GM19438 (cell line): ENCODE measurements around the gene DNAJB14.

Experiments
- ATAC-seq: cut with Tn5 transposase; IDR thresholded peaks from one replicate; pipeline ENCODE4 v1.9.1; 2021; ENCODE audit warnings: low read depth; ENCODE audit not compliant: unreplicated experiment

DNAJB14 gene

DNA sequence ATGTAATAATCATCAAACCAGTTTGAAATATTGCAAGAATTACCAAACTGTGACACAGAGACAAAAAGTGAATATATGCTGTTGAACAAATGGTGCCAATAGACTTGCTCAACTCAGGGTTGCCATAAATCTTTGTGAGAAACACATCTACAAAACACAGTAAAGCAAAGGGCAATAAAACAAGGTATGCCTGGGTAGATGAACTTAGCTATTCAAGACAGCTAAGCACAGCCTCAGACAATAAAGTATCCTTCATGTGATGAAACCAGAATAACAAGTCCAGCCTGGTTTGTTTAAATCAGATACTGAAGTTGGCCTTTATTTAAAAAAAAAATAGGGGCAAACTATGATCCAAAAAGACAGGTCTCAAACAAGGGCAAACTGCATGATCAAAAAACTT is 71.3 kb downstream of the DNAJB14 start:
- no peak for ATAC-seq

DNA sequence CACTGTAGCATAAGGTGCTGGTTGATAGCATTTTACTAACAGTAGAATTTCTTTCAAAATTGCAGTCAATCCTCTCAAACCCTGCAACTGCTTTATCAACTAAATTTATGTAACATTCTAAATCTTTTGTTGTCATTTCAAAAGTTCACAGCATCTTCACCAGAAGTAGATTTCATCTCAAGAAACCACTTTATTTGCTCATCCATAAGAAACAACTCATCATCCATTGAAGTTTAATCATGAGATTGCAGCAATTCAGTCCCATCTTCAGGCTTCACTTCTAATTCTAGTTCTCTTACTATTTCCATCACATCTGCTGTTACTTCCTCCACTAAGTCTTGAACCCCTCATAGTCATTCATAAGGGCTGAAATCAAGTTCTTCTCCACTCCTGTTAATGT is 73.8 kb downstream of the DNAJB14 start:
- ATAC-seq: no peak

DNA sequence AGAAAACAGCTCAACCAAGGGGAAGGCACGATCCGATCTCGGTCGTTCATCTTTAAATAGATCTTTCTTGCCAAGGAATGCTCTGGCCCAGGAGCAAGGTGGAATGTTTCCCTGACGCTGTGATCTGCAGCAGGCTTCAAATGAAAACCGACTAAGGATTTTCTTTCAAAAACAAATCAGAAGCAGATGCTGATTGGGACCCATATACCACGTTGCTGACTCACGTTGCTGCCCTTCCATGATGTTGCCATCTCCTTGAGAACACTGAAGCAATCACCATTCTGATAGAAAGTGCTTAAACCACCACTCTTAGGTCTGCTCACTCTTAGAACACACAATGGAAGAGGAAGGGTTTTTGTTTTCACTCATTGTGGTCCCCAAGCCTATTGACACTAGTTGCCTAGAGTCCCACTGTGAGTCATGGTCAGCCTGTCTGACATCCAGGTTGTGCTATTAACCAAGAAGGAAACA is 78.3 kb downstream of the DNAJB14 start:
- ATAC-seq: no peak

DNA sequence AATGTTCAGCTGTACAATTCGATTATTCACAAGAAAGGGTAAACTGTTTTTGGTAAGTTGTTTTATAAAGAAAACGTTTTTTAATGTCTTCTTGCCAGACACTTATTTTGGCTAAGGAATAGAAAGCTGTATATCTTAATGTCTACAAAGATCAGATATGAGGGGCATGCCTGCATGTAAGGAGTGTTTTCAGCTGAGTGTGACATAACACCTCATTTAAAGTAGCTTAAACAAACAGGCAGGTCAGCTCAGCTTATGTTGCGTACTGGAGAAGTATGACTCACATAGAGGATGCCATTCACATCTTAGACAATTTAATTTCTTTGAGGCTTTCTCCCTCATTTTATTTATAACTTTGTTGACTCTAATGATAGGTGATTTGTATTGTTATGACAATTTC is 82.6 kb downstream of the DNAJB14 start:
- ATAC-seq: no peak

DNA sequence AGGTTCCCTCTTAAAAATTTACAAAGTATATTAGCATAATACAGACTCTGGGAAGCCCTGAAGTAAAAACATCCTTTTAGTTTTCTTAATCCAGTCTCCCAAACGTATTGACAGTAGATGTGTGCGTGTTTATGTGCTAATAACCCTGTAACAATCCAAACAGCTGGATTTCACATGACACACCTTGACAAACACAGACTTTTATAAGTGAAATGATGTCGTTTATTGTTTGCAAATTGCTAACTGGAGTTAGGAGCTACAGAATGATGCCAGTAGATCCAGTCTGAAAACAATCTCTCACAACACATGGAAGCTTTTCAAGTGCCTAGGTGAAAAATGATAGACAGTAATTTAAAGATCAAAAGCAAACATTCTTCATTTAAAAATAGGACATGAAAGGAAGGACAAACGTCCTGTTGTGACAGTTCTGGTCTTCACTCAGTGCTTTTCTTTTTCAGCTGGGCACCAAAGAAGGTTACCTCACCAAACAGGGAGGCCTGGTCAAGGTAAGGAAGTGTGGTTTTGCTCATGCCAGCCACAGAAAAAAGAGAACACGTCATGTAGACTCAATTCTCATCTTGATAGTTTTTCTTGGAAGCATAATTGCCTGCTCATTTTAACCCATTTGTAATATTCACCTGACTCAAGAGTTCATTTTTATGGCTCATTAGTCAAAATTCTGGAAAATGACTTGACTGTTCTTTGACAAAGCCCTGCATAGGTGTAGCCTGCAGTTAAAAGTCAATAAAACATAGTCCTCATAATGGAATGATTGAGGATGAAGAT is 85.1 kb downstream of the DNAJB14 start:
- ATAC-seq: no peak

DNA sequence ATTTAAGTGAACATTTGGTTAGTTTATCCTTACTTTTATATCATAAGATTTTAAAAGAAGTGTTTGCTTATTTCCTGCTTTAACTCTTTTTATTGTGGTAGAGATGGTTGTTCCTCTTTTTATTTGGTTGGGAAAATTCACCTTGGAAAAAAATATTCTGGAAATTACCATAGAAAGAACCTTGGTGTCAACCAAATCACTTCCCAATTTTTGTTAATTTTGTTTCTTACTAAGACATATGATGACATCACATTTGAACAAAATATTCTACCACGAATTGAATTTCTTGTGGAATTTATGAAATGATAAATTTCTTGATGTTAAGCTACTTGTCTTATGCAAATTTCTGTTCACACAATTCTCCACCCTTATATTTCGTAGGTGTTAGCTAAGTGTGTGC is 85.9 kb downstream of the DNAJB14 start:
- no peak for ATAC-seq

DNA sequence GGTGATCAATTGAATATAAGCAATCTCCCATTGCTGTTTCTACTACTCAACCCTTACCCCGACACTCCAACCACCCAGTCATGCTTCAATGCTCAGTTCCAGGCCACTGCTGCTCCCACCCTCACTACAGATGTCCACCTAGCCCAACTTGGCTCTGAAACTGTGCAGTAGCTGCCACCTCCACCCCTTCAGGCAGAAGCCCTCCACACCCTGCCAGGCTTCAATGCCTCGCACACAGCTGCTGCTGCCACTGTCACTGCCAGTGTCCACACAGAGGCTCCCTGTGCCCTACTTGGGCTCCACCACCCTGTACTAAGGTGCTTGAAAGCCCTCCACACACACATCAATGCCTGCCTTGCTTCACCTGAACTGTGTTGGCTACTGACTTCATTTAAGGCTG is 86.8 kb downstream of the DNAJB14 start:
- no peak for ATAC-seq

DNA sequence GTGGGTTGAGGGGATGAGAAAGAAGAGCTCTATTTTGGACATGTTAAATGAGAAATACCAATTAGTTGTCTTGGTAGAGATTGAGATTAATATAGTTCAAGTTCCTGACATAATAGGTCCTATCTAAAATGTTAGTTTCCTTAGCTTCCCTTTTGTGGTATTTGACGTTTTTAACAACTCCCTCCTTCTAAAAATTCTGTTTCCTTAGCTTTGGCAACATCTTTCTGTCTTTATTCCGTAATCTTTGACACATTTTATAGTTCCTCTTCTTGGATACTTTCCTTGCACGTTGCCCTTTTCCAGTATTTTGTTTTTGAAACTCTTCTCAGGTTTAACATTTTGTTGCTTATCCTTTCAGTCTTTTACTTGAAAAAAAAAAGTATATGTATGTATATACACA is 89.1 kb downstream of the DNAJB14 start:
- no peak for ATAC-seq

DNA sequence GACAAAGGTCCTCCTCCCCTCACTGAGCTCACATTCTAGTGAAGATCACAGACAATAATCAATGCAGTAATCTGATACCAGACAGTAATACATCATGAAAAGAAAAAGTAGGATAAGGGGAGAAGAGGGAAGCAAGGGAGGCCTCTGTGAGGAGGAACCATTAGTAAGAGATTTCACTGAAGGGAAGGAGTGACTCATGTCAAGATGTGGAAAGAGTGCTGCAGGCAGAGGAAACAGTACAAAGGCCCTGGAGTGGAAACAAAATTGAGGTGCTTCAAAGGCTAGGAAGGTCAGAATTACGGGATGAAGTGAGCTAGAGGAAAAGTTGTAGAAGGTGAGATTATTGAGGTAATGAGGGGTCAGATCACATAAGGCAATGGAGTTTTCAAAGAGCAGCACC is 90.3 kb downstream of the DNAJB14 start:
- no peak for ATAC-seq

DNA sequence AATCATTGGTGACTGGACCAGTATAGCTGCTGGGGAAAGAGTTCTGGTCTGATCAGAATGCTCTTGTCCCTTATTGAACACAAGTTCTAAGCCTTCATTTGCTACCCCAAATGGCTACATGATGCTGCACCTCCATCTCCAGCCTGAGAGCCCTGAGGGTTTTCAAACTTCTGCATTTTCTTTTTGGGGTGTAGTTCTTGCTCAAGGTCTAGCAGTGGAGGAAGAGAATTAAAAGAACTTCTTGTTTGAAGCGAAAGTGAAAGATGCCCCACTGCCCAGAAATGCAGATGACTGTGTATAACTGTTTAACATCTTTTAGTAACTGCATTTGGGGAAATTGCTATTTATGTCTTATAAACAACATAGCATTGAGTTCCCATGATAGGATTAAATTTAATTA is 90.7 kb downstream of the DNAJB14 start:
- ATAC-seq: no peak

DNA sequence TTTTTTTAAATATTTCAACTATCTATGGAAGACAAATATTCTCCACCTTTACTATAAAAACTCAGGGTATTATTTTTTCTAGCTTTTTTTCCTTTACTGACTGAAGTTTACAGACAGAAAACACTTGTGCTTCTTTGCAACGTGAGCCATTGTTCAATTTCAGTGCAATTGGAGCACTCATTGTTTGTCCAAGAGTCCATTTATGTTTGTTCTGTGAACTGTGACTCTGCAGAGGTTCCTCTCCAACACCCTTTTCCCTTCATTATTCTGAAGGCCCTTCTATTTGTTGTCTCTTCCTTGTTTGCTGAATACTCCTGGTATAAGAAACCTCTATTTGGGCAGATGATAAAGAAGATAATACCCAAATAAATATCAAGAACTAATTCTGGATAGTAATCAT is 92.4 kb downstream of the DNAJB14 start:
- ATAC-seq: no peak

DNA sequence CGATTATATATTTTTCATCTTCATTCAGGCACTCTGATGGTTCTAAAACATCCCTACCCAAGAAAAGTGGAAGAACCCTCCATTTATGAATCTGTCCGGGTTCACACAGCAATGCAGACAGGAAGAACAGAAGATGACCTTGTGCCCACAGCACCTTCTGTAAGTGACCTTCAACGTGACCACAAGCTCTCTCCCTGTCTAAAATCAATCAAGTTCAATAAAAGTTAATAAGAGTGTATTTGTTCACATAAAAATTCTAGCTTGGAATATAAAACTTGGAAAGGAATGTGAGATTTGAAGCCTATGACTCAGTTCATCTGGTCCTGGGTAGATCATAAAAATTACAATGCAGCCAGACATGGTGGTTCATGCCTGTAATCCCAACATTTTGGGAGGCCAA is 93.2 kb downstream of the DNAJB14 start:
- ATAC-seq: no peak

DNA sequence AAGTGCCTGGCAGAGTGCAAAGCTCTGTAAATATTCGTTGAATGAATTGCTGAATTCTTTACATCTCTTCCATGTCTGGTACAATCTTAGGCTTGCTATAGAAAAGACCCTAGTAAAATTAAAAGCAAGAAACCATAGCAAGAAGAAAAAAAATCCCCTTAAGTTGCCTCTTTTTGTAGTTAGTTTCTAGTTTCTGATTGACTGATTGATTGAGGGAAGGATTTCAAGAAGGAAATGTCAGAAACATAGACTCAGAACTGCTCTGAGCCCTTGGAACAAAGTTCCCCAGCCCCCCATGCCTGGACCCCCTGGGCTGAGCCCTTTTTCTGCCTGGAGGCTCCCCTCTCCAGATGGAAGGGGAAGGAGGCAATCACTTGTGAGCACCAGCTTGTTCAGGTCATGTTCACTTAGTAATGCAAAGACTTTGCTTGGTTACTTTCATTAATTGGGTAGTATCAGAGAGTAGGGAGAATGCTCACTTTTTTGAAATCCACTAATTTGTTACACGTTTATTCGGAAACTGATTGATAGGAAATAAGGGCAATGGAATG is 94.1 kb downstream of the DNAJB14 start:
- no peak for ATAC-seq

DNA sequence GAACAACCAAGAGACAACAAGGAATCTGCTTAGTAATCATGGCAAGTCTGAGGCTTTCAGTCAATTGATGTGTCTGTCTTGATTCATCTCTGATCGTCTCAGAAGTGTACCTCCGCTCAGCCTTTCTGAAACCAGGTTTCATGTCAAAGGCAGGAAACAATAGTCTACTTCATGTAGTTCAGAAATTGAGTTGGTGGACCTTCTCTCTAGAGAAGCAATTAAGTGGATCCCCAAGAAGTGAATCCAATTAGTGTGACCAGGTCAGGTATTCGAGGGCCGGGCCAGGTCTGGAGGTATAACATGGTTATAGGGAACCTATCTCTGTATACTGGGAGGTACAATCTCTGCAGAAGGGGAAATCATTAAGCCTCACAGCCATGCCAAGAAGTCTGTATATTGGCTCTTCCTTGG is 97.8 kb downstream of the DNAJB14 start:
- ATAC-seq: peak; percentile 36

DNA sequence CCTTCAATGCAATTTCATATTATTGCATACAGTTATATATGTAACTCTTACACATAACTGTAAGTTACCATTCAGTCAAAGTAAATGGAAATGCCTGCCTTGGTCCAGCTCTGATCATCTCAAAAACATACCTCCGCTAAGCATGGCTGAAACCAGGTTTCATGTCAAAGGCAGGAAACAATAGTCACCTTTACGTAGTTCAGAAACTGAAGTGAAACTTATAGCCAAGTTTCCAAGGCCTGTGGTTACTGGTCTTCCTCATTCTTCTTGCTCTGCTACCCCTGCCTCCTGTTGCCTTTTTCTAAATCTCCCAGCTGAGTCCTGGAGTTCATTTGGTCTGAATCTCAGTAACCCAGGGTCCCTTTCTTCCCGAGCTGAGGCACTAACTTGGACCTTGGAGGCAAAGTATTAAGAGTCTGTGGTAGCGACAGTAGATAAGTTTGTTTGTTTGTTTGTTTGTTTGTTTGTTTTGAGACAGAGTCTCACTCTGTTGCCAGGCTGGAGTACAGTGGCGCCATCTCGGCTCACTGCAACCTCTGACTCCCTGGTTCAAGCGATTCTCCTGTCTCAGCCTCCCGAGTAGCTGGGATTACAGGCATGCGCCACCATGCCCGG is 98.9 kb downstream of the DNAJB14 start:
- peak; percentile 58 for ATAC-seq

DNA sequence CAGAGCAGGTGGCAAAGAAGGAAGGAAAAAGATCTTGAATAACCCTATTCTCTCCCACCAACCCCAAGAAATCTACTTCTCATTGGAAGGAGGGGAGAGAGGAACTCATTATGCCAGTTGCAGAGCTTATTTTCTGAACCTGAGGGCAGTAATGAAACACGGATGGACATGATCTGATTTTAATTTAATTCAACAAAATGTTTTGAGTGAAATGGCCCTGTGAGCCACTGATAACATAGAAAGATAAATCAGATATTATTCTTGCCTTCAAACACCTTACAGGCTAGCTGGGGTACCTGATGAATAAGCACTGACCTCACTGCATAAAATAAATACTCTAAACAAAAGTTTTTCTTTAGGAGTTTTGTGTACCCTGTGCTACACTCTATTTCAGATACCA is 99.5 kb downstream of the DNAJB14 start:
- ATAC-seq: peak; percentile 0
